ENCODE results near the gene ZDHHC4.
"Not testable (repeated sequence)": the region's sequence is repeated elsewhere in the genome, so short reads cannot be mapped to it uniquely, and the experiment has no call there.

The ZDHHC4 gene

DNA sequence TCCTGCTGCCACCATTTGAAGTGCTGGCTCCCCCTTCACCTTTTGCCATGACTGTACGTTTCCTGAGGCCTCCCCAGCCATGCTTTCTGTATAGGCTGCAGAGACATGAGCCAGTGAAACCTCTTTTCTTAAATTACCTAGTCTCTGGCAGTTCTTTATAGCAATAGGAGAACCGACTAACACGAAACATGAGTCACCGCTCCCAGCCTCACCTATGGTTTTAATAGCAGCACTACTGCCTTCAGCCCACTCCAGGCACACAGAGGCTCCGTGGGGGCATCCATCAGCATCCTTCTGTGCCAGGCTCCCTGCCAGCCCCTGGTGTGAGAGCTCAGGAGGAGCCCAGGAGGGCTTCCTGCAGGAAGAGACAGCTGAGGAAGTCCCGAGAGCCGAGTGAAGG is 54.4 kb downstream of the ZDHHC4 start:
- TF ChIP-seq, protein P1, sequence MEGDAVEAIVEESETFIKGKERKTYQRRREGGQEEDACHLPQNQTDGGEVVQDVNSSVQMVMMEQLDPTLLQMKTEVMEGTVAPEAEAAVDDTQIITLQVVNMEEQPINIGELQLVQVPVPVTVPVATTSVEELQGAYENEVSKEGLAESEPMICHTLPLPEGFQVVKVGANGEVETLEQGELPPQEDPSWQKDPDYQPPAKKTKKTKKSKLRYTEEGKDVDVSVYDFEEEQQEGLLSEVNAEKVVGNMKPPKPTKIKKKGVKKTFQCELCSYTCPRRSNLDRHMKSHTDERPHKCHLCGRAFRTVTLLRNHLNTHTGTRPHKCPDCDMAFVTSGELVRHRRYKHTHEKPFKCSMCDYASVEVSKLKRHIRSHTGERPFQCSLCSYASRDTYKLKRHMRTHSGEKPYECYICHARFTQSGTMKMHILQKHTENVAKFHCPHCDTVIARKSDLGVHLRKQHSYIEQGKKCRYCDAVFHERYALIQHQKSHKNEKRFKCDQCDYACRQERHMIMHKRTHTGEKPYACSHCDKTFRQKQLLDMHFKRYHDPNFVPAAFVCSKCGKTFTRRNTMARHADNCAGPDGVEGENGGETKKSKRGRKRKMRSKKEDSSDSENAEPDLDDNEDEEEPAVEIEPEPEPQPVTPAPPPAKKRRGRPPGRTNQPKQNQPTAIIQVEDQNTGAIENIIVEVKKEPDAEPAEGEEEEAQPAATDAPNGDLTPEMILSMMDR (IDR thresholded peaks at IDR 0.05; ENCODE audit: extremely low read depth, missing control alignments) = no peak
- DNase-seq (ENCODE audit: low spot score) = no peak

DNA sequence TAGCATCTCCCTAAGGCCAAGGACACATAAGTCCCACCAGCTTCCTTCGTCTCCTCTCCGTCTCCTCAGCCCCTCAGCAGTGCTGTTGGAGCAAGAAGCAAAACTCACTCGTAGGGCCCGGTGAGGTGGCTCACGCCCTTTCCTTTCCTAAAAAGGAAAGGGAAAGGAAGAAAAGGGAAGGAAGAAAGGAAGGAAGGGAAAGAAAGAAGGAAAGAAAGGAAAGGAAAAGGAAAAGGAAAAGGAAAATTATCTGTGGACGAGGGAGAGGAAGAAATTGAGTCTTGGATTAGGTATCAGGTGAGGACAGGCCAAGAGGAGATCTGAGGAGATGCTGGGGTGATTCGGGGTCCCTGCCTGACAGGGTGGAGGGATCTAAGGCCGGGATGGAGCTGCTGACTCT is 56.8 kb downstream of the ZDHHC4 start:
- DNase-seq (ENCODE audit: low spot score) = no peak
- TF ChIP-seq, protein P1 (IDR thresholded peaks at IDR 0.05; ENCODE audit: extremely low read depth, missing control alignments) = no peak

DNA sequence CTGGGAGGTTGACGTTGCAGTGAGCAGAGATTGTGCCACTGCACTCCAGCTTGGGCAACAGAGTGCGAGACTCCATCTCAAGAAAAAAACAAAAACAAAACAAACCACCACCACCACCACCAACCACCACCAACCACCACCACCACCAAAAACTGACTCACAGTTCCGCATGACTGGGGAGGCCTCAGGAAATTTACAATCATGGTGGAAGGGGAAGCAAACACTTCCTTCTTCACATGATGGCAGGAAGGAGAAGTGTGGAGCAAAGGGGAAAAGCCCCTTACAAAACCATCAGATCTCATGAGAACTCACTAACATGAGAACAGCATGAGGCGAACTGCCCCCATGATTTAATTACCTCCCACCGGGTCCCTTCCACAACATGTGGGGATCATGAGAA is 57.7 kb downstream of the ZDHHC4 start:
- not testable (repeated sequence) for DNase-seq (ENCODE audit: low spot score)

DNA sequence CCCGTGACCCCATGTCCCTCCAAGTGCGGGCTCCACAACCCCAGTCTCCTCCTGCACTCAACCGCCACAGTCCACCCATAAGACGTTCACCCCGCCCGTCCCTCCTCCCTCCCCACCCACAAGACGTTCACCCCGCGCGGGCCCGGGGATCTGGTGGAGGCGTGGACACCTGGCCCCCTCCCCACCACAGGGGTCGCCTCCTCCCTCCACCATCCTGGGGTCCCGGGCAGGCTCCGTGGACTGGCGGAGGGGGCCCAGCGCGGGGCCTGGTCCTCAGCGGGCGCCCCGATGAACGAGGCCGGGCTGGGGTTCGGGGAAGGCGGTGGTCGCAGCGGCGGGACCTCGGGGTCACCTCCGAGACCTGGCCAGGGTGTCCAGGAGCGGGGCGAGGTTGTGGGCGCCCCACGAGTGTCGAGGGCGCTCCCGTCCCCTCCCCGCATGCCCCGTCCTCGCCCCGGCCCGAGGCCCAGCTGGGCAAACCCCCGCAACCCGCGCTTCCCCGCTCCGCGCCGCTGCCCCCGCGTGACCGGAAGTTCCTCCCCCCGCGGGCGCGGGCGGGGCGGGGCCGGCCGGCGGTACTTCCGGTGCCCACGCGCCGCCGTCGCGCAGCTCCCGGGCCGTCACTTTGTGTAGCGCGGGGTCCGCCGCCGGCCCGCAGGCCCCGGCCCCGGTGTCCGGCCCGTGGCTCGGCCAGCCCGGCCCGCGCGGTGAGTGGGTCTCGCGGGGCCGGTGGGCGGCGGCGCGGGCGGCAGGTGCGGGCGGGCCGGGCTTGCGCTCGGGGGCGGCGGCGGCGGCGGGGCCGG is 59.7 kb downstream of the ZDHHC4 start, which contains the start of gene ZNF316:
ZNF316 (plus strand) TSS at position 578 of the 803 bp plus-strand sequence. CDS start 5,092 bp downstream, outside the sequence.
- DNase-seq (ENCODE audit: low spot score) = peak; percentile 99
- TF ChIP-seq, protein P1 (IDR thresholded peaks at IDR 0.05; ENCODE audit: extremely low read depth, missing control alignments) = no peak

DNA sequence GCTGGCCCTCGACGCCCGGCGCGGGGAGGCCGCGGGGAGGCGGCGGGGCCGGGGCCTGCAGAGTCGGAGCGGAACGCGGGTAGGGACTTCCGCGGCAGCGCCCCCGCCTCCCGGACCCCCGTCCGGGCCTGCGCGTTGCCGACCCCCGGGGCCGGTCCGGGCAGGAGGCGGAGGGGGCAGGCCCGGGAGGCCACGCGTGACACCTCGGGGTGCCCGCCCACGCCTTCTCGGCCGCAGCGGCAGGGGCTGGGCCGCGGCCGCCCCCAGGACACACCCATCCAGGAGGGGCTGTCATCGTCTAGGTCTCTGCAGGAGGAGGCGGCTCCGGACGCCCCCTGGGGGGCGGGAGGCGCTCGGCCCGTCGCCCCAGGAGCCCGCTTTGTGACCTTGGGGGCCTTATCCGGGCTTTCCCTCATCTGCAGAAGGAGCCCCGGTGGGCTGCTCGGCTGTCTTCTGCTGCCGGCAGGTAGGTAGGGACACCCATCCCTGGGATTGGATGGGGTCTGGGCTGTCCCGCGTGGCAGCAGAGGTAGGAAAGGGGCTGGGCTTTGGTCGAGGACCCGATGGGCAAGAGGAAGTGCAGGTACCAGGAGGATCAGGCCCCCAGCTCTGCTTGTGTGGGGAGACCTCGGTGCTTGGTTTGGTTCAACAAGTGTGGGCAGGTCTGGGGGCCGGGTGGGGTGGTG is 60.4 kb downstream of the ZDHHC4 start:
- TF ChIP-seq, protein P1 (IDR thresholded peaks at IDR 0.05; ENCODE audit: extremely low read depth, missing control alignments) = no peak

More for the DNA sequence above, 60.4 kb downstream of the ZDHHC4 start:
- DNase-seq (ENCODE audit: low spot score) = peak; percentile 97

All from GM20000 (cell line).